Stimulated activated CD4-positive, alpha-beta T cell treated with anti-CD3 and anti-CD28 coated beads, Interleukin-2, amount 100 ng/mL, for 48 hours (primary cell): Measurements from ENCODE around the gene BRD3OS.
A peak's percentile ranks its signal among the peaks of the same experiment; 100 is the strongest.
"Not testable (repeated sequence)": the region's sequence is repeated elsewhere in the genome, so short reads cannot be mapped to it uniquely, and the experiment has no call there.

ENCODE experiments used
- DNase-seq, 2 donors: peaks; one replicate each; pipeline ENCODE4 v3.0.0-alpha.2; 2020

BRD3OS gene

GRCh38 chr9:134066526-134066912, 41.2 kb downstream of the BRD3OS start:
- no peak for DNase-seq

- peak in 1 of 2 donors; percentile 17 for DNase-seq
These were observed 41.9 kb downstream of the BRD3OS start for GRCh38 chr9:134066913-134067851.

DNA sequence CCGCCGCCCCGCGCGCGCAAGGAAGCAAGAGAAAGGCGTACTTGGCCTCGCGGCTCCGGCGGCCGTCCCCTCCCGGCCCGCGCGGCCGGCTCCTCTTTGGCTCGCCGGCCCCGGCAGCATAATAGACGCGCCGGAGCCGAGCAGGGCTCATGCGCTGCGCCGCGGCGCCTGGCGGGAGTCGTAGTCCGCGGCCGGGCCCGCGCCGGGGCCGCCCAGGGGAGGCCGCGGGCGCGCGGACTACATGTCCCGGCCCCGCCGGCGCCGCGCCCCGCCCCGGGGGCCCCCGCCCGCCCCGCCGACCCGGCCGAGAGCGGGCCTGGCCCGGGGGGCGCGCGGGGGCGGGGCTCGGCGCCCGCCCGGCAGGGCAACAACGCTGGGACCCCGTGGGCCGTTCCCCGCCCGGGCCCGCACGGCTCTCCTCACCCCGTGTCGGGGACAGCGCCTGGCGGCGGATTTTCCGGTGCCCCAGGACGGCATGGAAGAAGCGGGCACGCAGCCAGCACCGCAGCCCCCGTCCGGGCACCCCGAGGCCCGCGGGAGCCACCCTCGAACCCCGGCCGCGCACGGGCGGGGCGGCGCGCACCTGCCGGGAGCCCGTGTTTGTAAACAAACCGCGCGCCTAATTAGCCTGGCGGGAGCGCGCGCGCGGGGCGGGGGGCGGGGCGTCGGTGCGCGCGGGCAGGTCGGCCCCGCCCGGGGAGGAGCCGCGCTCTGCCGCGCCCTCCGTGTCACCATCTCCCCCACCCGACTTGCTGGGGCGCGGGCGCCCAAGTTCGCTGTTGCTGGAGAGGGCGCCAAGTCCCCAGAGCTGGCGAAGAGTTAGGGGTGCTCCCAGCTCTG, 42.8 kb downstream of the BRD3OS start, which contains the start of gene BRD3:
Gene BRD3, minus strand, starts transcription at position 123 of the 840 bp plus-strand sequence. CDS start 14,549 bp downstream, outside the sequence.
- peak; percentile 62 to 77 for DNase-seq

- no peak for DNase-seq
These were observed 43.6 kb downstream of the BRD3OS start for GRCh38 chr9:134068744-134069479.

DNA sequence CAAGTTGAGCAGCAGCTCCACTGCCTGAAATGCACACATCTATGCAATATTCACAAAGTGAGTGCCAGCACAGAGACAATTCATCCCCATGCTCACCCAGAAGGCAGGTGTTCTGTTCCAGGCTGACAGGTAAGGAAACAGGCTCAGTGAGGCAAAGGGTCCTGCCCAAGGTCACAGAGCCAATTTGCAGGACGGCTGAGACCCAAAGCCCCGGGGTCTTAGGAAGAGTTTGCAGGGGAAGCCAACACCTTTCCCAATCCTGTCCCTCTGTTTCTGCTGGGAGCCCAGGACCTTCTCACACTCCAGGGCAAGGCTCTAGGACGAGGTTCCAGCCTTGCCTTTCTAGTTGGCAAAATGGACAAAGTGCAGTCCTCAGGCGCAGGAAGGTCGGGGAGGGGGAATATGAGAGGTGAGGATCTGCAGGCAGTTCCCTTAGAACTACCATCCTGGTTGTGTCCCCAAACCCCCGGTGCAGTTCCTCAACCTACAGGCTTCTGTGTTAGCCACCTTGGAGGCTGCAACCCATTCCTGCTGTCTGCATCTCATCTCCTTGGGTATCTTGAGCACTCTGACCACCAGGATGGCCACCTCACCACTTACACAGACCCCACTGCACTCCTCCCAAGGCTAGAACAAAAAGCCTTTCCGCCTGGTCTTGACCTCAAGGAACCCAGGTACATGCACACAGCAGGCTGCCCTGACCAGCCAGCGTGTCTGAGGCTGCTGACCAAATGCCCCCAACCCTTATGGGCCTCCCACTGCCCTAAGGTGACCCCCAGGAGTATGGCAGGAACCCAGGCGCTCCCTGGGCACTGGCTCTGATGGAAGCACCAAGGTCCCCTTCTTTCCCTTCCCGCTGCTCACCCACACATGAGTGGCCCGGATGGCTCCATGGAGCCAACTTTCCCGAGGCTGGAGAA, 44.5 kb downstream of the BRD3OS start:
- DNase-seq = no peak

DNA sequence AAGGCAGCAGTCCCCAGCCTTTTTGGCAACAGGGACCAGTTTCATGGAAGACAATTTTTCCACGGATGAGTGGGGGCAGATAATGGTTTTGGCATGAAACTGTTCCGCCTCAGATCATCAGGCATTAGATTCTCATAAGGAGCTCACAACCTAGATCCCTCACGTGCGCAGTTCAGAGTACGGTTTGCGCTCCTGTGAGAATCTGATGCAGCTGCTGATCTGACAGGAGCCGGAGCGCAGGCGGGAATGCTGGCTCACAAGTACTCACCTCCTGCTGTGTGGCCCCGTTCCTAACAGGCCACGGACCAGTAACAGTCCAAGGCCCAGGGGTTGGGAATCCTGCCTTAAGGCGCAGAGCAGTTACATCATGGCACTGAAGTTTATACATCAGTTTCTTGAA, 45.9 kb downstream of the BRD3OS start:
- DNase-seq = no peak

DNA sequence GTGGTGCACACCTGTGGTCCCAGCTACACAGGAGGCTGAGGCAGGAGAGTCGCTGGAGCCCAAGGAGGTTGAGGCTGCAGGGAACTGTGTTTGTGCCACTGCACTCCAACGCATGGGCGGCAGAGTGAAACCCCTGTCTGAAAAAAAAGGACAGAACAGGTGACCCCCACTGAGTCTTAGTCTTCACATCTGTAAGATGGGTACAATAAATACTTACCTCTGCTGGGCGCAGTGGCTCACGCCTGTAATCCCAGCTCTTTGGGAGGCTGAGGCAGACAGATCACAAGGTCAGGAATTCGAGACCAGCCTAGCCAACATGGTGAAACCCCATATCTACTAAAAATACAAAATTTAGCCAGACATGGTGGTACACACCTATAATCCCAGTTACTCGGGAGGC, 47.4 kb downstream of the BRD3OS start:
- DNase-seq = not testable (repeated sequence)

GRCh38 chr9:134073500-134073899, 48.2 kb downstream of the BRD3OS start:
- no peak for DNase-seq

DNA sequence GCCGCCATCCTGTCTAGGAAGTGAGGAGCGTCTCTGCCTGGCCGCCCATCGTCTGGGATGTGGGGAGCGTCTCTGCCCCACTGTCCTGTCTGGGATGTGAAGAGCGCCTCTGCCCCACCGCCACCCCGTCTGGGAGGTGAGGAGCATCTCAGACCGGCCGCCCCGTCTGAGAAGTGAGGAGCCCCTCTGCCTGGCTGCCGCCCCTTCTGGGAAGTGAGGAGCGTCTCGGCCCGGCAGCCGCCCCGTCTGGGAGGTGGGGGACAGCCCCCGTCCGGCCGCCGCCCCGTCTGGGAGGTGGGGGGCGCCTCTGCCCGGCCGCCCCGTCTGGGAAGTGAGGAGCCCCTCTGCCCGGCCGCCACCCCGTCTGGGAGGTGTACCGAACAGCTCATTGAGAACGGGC, 50.4 kb downstream of the BRD3OS start:
- DNase-seq = not testable (repeated sequence)

DNA sequence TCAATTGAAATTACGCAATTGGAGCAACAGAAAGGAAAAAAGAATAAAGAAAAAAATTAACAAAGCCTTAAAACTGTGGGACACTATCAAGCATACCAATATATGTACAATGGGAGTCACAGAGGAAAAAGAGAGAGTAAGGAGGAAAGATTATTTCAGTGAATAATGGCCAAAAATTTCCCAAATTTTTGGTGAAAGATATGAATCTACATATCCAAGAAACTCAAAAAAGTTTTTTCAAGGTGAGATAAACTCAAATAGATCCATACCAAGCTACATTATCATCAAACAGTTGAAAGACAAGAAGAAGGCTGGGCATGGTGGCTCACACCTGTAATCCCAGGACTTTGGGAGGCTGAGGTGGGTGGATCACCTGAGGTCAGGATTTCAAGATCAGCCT, 51.4 kb downstream of the BRD3OS start:
- DNase-seq = no peak
